Inflammatory macrophage treated with lipopolysaccharide for 1 hour (primary cell): ENCODE results near the gene TOP3A.

ENCODE experiments used
- DNase-seq, 2 donors: peaks; one replicate each; pipeline ENCODE4 v3.0.0-alpha.2; 2020 to 2022

The TOP3A gene

GRCh38 chr17:18229771-18230170 lies 85.0 kb downstream of the TOP3A start:
- no peak for DNase-seq

GRCh38 chr17:18229254-18229653 lies 85.5 kb downstream of the TOP3A start:
- DNase-seq: no peak

GRCh38 chr17:18228176-18228682 lies 86.6 kb downstream of the TOP3A start:
- no peak for DNase-seq

GRCh38 chr17:18227635-18228034 lies 87.2 kb downstream of the TOP3A start:
- DNase-seq: no peak

GRCh38 chr17:18226284-18226945 lies 88.4 kb downstream of the TOP3A start:
- peak; percentile 31 to 43 for DNase-seq

GRCh38 chr17:18225642-18226283 lies 89.0 kb downstream of the TOP3A start:
- DNase-seq: no peak

GRCh38 chr17:18225121-18225641 lies 89.6 kb downstream of the TOP3A start, which contains the start of gene LLGL1:
Gene LLGL1 (plus strand): TSS chr17:18225635. CDS start chr17:18225683, 48 bp downstream.
- DNase-seq: peak; percentile 93 to 95

- DNase-seq: no peak
Measured at GRCh38 chr17:18224387-18225120, 90.2 kb downstream of the TOP3A start.

- no peak for DNase-seq
Measured at GRCh38 chr17:18224053-18224386, 90.8 kb downstream of the TOP3A start.
